H9 (cell line): ENCODE measurements around the gene SLAMF1. TPM values are rescaled to one million over a fixed set of nuclear protein-coding genes. Genes with fewer than 3 reads are reported as not detected.

Source experiments
- DNase-seq: peaks from one replicate; pipeline ENCODE4 v3.0.0-alpha.2; 2017
- H2AFZ ChIP-seq: one replicate; pipeline ENCODE4 v1.6.1; 2013; ENCODE audit warnings: mild to moderate bottlenecking, low read length, control low read depth, moderate library complexity
- H2AK5ac ChIP-seq: 2 replicates; pipeline ENCODE4 v1.6.1; 2013; ENCODE audit warnings: low read length, control low read depth, mixed read lengths; ENCODE audit not compliant: insufficient read length
- H2BK120ac ChIP-seq: one replicate; pipeline ENCODE4 v1.6.1; 2013; ENCODE audit warnings: low read depth, mild to moderate bottlenecking, low read length, control low read depth, inconsistent platforms; ENCODE audit not compliant: poor library complexity, severe bottlenecking
- H2BK12ac ChIP-seq: 2 replicates; pipeline ENCODE4 v1.6.1; 2013; ENCODE audit warnings: low read length, control low read depth, mixed read lengths, low read depth; ENCODE audit not compliant: insufficient read length
- H2BK15ac ChIP-seq: 2 replicates; pipeline ENCODE4 v1.6.1; 2013; ENCODE audit warnings: low read depth, low read length, control low read depth
- H2BK20ac ChIP-seq: one replicate; pipeline ENCODE4 v1.6.1; 2013; ENCODE audit warnings: low read depth, mild to moderate bottlenecking, low read length, control low read depth, inconsistent platforms; ENCODE audit not compliant: poor library complexity, severe bottlenecking
- H2BK5ac ChIP-seq: 2 replicates; pipeline ENCODE4 v1.6.1; 2013; ENCODE audit warnings: low read length, control low read depth, mixed read lengths; ENCODE audit not compliant: insufficient read length
- H3K14ac ChIP-seq: 2 replicates; pipeline ENCODE4 v1.6.1; 2013; ENCODE audit warnings: low read length, control low read depth; ENCODE audit not compliant: insufficient read depth
- H3K18ac ChIP-seq: 2 replicates; pipeline ENCODE4 v1.6.1; 2013; ENCODE audit warnings: low read depth, mild to moderate bottlenecking, mixed read lengths, low read length, control low read depth; ENCODE audit not compliant: insufficient read length
- H3K23ac ChIP-seq: 2 replicates; pipeline ENCODE4 v1.6.1; 2013; ENCODE audit warnings: low read length, control low read depth, mixed read lengths, low read depth; ENCODE audit not compliant: insufficient read length
- H3K23me2 ChIP-seq: 2 replicates; pipeline ENCODE4 v1.6.1; 2013; ENCODE audit warnings: low read depth, mild to moderate bottlenecking, mixed read lengths, low read length, control low read depth; ENCODE audit not compliant: insufficient read length, poor library complexity, severe bottlenecking
- H3K27ac ChIP-seq: 2 replicates; pipeline ENCODE4 v1.5.1; 2013; ENCODE audit warnings: low read length, control low read depth, mixed read lengths, low read depth; ENCODE audit not compliant: insufficient read length
- H3K27me3 ChIP-seq: 2 replicates; pipeline ENCODE4 v1.6.1; 2013; ENCODE audit warnings: low read length, control low read depth, inconsistent platforms; ENCODE audit not compliant: insufficient read depth
- H3K4ac ChIP-seq: 2 replicates; pipeline ENCODE4 v1.6.1; 2013; ENCODE audit warnings: low read depth, mild to moderate bottlenecking, control low read depth, inconsistent platforms, low read length, moderate library complexity
- H3K4me1 ChIP-seq: 2 replicates; pipeline ENCODE4 v1.6.1; 2013; ENCODE audit warnings: low read length, control low read depth, inconsistent platforms; ENCODE audit not compliant: insufficient read depth
- H3K4me2 ChIP-seq: 2 replicates; pipeline ENCODE4 v1.6.1; 2013; ENCODE audit warnings: low read length, control low read depth, mixed read lengths; ENCODE audit not compliant: insufficient read length, insufficient read depth
- H3K56ac ChIP-seq: 2 replicates; pipeline ENCODE4 v1.6.1; 2013; ENCODE audit warnings: low read depth, mild to moderate bottlenecking, mixed read lengths, low read length, control low read depth; ENCODE audit not compliant: insufficient read length
- H3K79me1 ChIP-seq: 2 replicates; pipeline ENCODE4 v1.6.1; 2013; ENCODE audit warnings: low read depth, mild to moderate bottlenecking, moderate library complexity, low read length, control low read depth, inconsistent platforms; ENCODE audit not compliant: insufficient read depth, poor library complexity, severe bottlenecking
- H3K79me2 ChIP-seq: 2 replicates; pipeline ENCODE4 v1.6.1; 2013; ENCODE audit warnings: low read length, control low read depth, inconsistent platforms; ENCODE audit not compliant: insufficient read depth
- H3K9ac ChIP-seq: 2 replicates; pipeline ENCODE4 v1.6.1; 2013; ENCODE audit warnings: low read length, control low read depth, mixed read lengths; ENCODE audit not compliant: insufficient read length; ENCODE audit errors: extremely low read depth
- H3K9me3 ChIP-seq: one replicate; pipeline ENCODE4 v1.6.1; 2013; ENCODE audit warnings: low read depth, low read length, inconsistent platforms; ENCODE audit not compliant: control insufficient read depth
- H3T11ph ChIP-seq: one replicate; pipeline ENCODE4 v1.6.1; 2013; ENCODE audit warnings: mild to moderate bottlenecking, low read length, control low read depth, inconsistent platforms
- H4K20me1 ChIP-seq: one replicate; pipeline ENCODE4 v1.6.1; 2013; ENCODE audit not compliant: control insufficient read depth, insufficient read length, insufficient read depth
- H4K5ac ChIP-seq: 2 replicates; pipeline ENCODE4 v1.6.1; 2013; ENCODE audit warnings: low read depth, mild to moderate bottlenecking, mixed read lengths, low read length, control low read depth; ENCODE audit not compliant: insufficient read length
- H4K8ac ChIP-seq: replicated peaks from 2 replicates; pipeline ENCODE4 v1.6.1; 2013; ENCODE audit warnings: low read length, control low read depth, mixed read lengths, low read depth; ENCODE audit not compliant: insufficient read length
- H4K91ac ChIP-seq: 2 replicates; pipeline ENCODE4 v1.6.1; 2013; ENCODE audit warnings: low read depth, mild to moderate bottlenecking, moderate library complexity, mixed read lengths, low read length, control low read depth; ENCODE audit not compliant: insufficient read length
- H3K27ac Mint-ChIP-seq, 3 experiments: 2 replicates in 2 of 3; 3 replicates in 1 of 3; pipeline ENCODE4 v1.8.0; 2020 to 2021; ENCODE audit warnings: mixed read lengths in 3 of 3, mild to moderate bottlenecking in 1 of 3, moderate library complexity in 1 of 3
- H3K27me3 Mint-ChIP-seq: 2 replicates; pipeline ENCODE4 v1.8.0; 2021; ENCODE audit warnings: low read depth, mild to moderate bottlenecking, moderate library complexity, mixed read lengths
- H3K36me3 Mint-ChIP-seq, 3 experiments: 2 replicates in 2 of 3; 3 replicates in 1 of 3; pipeline ENCODE4 v1.8.0; 2020 to 2021; ENCODE audit warnings: low read depth in 3 of 3, mixed read lengths in 3 of 3; ENCODE audit not compliant: insufficient read depth in 1 of 3
- H3K4me1 Mint-ChIP-seq, 2 experiments: 2 replicates each; pipeline ENCODE4 v1.8.0; 2020; ENCODE audit warnings: mixed read lengths in 2 of 2
- H3K4me3 Mint-ChIP-seq, 2 experiments: 2 replicates in 1 of 2; 3 replicates in 1 of 2; pipeline ENCODE4 v1.8.0; 2020 to 2021; ENCODE audit warnings: mild to moderate bottlenecking in 2 of 2, mixed read lengths in 2 of 2, moderate library complexity in 1 of 2
- H3K9me3 Mint-ChIP-seq, 2 experiments: 2 replicates in 1 of 2; 3 replicates in 1 of 2; pipeline ENCODE4 v1.8.0; 2020; ENCODE audit warnings: mild to moderate bottlenecking in 2 of 2, mixed read lengths in 2 of 2, moderate library complexity in 1 of 2
- CTCF ChIP-seq: fragments of 200-600 bp; sonication (generic); conservative IDR thresholded peaks from 3 replicates; pipeline ENCODE4 v1.8.0; 2021; ENCODE audit warnings: antibody characterized with exemption, mild to moderate bottlenecking
- WGBS: extraction: QIAGEN DNeasy Blood & Tissue Kit; methylation state at CpG from one replicate; pipeline ENCODE4 v1.1.7; 2013; ENCODE audit warnings: missing lambda C conversion rate, low lambda C conversion rate, mixed read lengths; ENCODE audit not compliant: insufficient read length; ENCODE audit errors: extremely low coverage; 5-methylcytosine and 5-hydroxymethylcytosine counted together
- total RNA-seq: library from RNA; stranded (reverse); gene quantifications from 2 replicates; pipeline ENCODE4 v1.2.1, GENCODE V29; 2021

Gene SLAMF1
- total RNA-seq, 1 experiment from 2014 or later: not detected

GRCh38 chr1:160636547-160636946, 10.3 kb downstream of the SLAMF1 start:
- Histone ChIP-seq H3K23ac (no peak overlapping the region), H3K4me2 (no peak overlapping the region), H3K27me3 (no peaks in the 10 kb centered on the region; the same call in 1 of the 2 replicates), H3K27ac (no peak overlapping the region), H4K91ac (no peak overlapping the region), H4K20me1 (no peaks in the 10 kb centered on the region), H3K9me3 (no peaks in the 10 kb centered on the region), H3K79me1 (no peaks in the 10 kb centered on the region), H4K5ac (no peak overlapping the region), H2BK15ac (no peak overlapping the region), H3K4me1 (no peaks in the 10 kb centered on the region; the same call in 1 of the 2 replicates), H2AK5ac (no peak overlapping the region), H4K8ac (no peak overlapping the region), H2BK20ac (no peak overlapping the region), H3K23me2 (no peaks in the 10 kb centered on the region), H3K9ac (no peak overlapping the region), H3K18ac (no peak overlapping the region), H2BK12ac (no peak overlapping the region), H2AFZ (no peak overlapping the region), H3T11ph (no peak overlapping the region), H3K79me2 (no peaks in the 10 kb centered on the region), H3K14ac (no peak overlapping the region), H2BK5ac (no peak overlapping the region), H3K4ac (no peak overlapping the region), H3K56ac (no peak overlapping the region), H2BK120ac (no peak overlapping the region)
- no peak overlapping the region; a peak in 1 of 7 replicates for H3K27ac Mint-ChIP-seq
- no CpG with 5 or more reads among the region's 3 CpGs for WGBS
- peaks cover 18 to 20% of the 10 kb centered on the region in 2 experiments for H3K4me1 Mint-ChIP-seq
- no peak for TF ChIP-seq CTCF
- H3K9me3 Mint-ChIP-seq: no peaks in the 10 kb centered on the region; a peak in 1 of 5 replicates
- H3K27me3 Mint-ChIP-seq: peaks cover 1% of the 10 kb centered on the region; the same call in 1 of the 2 replicates
- DNase-seq: no peak
- H3K36me3 Mint-ChIP-seq: no peaks in the 10 kb centered on the region; a peak in 1 of 7 replicates
- no peak overlapping the region for H3K4me3 Mint-ChIP-seq
